ENCODE measurements around the gene FAM136A. TPM values are rescaled to one million over a fixed set of nuclear protein-coding genes. Genes with fewer than 3 reads are reported as not detected.

FAM136A gene
- total and polyA plus RNA-seq, 2 of the 13 experiments (the other 11 are each of a cell fraction or from before 2014, with no cell fraction given): 77.8 to 126 TPM

GRCh38 chr2:70269422-70270302, 32.2 kb downstream of the FAM136A start (continued):
- TF ChIP-seq ZNF142 (CRISPR knock-in tag; IDR thresholded peaks at IDR 0.05) (peak; percentile 66; the same call in 1 of the 2 replicates), PRDM10 (CRISPR knock-in tag; IDR thresholded peaks at IDR 0.05; ENCODE audit: low read depth) (peak; percentile 61; the same call in 1 of the 2 replicates), ELF4 (CRISPR knock-in tag; IDR thresholded peaks at IDR 0.05; ENCODE audit: borderline replicate concordance) (peak; percentile 49; the same call in 1 of the 2 replicates), ZNF609 (CRISPR knock-in tag; IDR thresholded peaks at IDR 0.05; ENCODE audit: borderline replicate concordance) (peak; percentile 83), MIER3 (CRISPR knock-in tag; IDR thresholded peaks at IDR 0.05; ENCODE audit: borderline replicate concordance) (peak; percentile 96), ZFX (CRISPR knock-in tag; IDR thresholded peaks at IDR 0.05; ENCODE audit: low read depth) (peak; percentile 46; the same call in 1 of the 2 replicates)

All from HepG2 (cell line).